HG02678 (cell line): Measurements from ENCODE around the gene HSDL1.

Source experiments
- ATAC-seq: cut with Tn5 transposase; IDR thresholded peaks from one replicate; pipeline ENCODE4 v1.9.1; 2021; ENCODE audit warnings: mild to moderate bottlenecking, moderate library complexity; ENCODE audit not compliant: unreplicated experiment

Gene HSDL1

DNA sequence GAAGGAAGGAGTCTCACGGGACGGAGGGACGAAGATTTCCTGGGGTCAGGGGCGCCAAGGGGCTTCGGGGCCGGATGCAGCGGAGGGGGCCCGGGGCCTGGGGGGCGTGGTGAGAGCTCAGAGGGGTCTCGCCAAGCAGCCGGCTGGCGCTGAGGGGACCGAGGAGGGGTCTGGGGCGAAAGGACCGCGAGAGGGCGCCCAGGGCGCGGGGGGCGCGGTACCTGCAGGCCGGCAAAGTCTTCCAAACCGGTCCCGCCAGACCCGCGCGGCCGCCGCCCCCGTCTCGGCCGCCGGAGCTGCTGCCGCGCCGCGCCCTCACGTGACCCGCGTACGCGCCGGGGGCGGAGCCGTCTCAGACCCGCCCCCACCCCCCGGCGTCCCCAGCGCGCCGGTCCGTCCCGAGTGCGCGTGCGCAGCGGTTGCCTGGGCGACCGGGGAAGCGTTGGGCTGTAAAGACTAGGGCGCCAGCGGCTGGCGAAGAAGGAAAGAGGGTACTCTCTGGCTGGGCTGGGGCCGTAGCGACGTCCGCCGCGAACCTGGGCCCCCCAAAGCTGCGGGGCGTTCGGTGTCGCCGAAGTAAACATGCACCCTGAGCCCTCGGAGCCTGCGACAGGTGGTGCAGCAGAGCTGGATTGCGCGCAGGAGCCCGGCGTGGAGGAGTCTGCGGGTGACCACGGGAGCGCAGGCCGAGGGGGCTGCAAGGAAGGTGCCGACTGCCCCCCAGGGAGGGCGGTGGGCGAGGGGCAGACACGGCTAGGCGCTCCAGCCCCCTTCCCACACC, at the start of gene HSDL1, which contains the start of gene DNAAF1:
HSDL1 (minus strand) TSS at position 319 of the 781 bp plus-strand sequence. CDS start 13,856 bp downstream, outside the sequence.
DNAAF1 (plus strand) TSS at position 450 of the 781 bp plus-strand sequence; CDS start at position 583, 133 bp downstream.
- peak; percentile 80 for ATAC-seq

DNA sequence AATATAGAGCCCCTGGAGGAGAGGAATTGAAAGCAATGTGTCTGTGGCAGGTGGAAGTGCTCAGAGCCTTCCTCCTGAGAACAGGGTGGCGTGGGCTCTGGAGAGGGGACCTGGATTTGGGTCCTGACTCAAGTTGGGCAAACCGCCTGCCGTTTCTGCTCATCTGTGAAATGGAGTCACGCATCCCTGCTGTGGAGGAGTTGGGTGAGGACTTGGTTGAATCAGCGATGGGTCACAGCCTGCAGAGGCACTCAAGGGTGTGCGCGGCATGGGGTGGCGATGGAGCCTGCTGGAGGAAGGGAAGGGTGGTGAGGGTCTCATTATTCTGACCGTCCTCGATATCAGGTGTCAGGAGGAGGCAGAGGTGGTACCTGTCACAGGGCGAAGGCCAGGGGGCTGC, 49.0 kb upstream of the HSDL1 start:
- ATAC-seq, result no peak

DNA sequence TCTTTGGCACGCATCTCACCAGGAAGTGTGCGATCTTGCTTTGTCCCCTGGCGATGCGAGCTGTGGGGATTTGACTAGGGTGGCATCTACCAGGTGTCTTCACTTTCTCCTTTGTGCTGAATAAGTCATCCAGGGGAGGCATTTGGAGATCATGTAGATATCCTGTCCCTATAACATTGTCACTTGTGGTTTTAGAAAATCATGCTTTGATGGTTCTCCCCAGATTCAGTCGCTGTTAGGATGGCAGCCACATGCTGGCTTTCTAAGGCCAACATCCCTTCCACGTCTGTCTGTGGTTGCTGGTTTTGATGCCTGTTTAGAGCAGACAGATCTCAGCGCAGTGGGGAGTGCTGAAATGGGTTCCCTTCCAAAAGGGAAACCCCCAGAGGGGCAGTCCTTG, 48.5 kb upstream of the HSDL1 start:
- ATAC-seq, result no peak

DNA sequence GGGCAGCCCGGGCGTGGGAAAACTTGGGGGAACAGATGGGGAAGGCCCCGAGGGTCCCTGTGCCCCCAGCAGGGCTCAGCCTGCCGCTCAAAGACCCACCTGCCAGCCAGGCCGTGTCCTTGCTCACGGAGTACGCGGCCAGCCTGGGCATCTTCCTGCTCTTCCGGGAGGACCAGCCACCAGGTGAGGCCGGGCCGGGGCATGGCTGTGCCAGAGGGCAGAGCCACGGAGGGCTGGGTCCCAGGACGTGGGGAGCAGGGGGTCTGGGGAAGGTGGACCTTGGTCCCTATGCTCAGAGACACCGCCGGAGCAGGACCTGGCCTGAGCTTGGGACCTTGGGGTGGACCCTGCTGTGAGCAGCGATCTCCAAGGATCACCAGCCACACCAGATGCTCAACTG, 46.5 kb upstream of the HSDL1 start:
- no peak for ATAC-seq

DNA sequence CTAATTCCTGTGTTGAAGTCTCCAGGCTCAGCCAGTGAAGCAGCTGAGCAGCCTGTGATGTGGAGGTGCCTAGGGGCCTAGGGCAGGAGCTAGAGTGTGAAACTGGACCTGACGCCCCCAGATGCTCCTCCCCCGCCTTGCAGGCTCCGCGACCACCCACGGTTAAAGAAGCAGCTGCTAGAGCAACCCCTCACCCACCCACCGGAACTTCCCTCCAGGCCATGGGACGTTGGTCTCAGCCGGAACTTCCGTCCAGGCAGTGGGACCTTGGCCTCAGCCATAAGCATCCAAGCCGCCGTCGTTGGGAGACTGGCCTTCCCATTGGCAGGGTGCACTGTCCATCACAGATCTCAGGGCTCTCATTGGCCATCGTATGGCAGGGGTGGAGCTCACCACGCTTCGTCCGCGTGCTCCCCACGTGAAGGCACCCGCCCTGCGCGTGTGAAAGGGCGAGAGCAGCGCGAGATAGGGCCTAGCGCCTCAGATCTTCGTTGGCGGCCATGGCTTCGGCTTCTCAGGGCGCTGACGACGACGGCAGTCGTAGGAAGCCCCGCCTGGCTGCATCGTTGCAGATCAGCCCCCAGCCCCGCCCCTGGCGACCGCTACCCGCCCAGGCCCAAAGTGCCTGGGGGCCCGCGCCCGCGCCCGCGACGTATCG, 45.9 kb upstream of the HSDL1 start, which contains the start of gene ADAD2:
ADAD2 (plus strand) TSS at position 427 of the 658 bp plus-strand sequence; CDS start at position 501, 74 bp downstream.
- ATAC-seq, result no peak

DNA sequence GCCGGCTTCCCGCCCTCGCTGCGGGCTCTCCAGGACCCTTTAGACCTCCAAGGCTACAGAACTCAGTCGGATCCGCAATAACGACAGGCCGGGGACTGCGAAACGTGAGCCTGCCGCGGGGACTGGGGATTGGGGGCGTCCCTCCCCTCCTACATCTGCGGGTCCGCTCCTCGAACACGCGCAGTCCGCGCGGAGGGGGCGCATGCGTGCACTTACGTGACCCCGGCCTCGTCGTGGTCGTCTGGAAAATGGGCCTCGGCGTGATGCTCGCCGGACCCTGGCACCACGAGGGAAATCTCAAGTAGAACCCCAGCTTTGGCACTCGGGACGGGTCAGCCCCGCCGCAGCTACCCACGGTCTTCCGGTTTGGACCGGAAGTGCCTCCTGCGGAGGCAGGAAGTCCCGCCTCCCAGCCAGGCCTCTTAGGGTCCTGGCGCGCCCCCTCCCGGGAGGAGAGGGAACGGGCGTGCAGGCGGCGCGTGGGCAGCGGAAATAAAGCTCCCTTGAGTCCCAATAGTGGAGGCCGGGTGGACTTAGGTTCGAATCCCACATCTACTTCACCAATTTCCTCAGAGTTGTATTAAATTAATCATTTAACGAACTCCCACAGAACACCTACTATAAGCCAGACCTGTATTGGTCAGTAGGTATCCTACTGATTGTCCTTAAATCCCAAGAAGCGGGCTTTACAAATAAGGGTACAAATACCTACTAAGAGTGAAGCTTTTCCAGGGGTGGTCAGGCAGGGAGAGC, 41.9 kb upstream of the HSDL1 start, which contains the start of gene TAF1C:
TAF1C (minus strand) TSS at position 373 of the 753 bp plus-strand sequence. CDS start 2,069 bp downstream, outside the sequence.
- ATAC-seq, result peak; percentile 96

DNA sequence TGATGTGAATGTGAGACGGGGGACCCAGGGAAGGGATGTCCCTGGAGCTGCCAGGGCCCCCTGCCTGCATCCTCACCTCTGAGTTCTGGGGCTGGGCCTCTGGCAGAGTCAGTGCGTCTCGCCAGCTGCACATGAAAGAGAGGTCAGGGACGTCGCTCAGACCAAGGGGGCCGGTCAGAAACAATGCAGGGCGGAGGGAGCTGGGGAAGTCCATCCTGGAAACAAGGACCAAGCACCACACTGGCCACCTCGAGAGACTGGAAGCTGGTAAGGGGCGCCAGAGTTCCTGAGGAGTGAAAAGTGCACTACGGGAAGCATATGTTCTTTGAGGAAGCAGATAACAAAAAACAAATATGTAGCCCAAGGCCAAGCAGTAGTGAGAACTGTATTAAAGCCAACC, 39.8 kb upstream of the HSDL1 start:
- ATAC-seq, result no peak

DNA sequence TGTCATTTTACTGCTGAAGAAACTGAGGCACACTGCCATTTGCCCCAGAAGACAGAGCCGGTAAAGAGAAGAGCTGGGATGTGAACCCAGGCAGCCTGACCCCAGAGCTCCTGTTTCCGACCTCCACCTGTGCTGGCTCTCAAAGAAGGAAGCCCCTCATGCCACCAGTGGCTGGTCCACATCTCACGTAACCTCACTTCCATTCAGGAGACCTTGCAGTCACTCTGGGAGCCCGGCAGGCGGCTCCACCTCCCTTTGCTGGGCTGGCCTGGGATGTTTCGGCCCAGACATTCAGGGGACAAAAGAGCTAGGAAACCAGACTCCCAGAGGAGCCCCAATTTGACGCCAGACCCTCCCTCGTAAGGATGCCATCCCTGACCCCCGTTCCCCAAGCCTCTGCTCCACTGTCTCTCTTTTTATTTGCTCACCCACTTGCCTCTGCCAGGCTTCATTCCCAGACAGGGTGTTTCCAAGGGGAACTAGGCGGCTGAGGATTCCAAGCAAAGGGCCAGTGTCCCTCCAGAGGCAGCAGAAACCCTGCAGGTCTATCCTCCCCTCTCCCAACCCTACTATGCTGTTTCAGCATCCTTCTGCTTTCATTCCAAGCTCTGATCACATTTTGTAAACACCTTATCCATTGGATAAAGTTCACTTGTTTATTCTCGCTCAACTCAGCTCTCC, 39.1 kb upstream of the HSDL1 start:
- ATAC-seq, result no peak

DNA sequence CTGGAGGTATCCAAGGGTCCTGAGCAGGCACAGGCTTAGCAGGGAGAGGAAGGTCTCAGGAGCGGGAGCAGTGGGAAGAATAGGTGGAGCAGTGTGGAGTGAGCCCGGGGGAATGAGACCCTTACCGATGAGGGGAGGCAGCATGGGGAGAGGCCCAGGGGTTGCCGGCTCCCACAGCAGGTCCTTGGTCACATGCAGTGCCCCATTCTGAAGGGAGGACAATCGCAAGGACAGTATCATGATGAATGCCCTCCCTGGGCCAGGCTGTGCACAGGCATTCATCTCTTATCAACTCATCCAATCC, 38.5 kb upstream of the HSDL1 start:
- no peak for ATAC-seq

DNA sequence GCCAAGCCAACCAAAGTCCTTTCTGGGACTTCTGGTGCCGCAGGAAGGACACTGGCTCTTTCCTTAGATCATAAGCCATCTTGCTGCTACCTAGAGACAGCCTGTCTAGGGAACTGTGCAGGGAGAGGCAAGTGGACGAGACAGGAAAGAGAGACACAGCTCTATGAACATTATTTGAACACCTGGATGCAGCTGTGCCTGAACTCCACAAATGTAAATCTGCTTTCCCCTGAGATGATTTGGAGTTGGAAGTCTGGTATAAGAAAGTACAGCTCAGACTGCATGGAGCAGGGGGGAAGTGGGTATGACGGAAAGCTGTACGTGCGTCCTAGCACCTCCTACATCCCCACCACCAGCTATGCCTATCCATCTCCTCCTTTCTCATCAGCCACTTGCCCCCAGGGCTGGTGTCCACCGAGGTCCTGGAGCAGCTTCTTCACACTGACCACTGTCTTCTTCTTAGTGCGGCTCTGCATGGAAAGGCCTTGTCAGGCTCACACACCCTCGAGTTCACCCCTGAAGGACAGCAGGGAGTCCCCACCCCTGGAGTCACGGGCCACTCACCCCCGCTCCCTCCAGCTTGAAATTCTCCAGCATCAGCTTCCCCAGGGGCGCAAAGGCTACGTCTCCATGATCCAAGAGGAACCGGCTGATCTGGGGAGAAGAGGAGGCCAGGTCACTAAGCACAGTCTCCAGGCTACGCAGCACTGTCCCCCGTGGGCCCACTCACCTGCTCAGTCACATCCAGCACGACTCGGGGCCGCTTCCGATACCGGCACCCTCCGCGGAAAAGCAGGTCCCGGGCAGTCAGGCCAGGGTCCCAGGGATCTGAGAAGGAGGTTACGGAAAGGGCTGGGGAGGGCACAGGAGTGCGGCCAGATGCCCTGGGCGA, 37.9 kb upstream of the HSDL1 start:
- ATAC-seq, result no peak

DNA sequence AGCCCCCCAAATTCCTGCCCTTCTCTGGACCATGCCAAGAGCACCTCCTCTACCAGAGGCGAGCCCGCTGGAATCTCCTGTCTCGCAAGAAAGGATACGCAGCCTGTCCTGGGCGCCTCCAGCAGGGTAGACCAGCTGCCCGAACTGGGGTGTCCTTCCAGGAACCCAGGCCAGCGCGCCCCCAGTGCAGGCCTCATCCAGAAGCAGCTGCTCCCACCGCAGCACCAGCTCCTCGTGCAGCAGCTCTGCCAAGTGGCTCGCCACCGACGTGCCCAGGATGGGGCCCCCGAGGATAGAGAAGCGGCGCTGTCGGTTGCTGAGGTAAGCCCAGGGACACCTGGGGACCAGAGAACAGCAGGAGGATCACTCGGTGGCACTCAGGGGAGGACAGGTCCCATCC, 37.1 kb upstream of the HSDL1 start:
- ATAC-seq, result no peak

DNA sequence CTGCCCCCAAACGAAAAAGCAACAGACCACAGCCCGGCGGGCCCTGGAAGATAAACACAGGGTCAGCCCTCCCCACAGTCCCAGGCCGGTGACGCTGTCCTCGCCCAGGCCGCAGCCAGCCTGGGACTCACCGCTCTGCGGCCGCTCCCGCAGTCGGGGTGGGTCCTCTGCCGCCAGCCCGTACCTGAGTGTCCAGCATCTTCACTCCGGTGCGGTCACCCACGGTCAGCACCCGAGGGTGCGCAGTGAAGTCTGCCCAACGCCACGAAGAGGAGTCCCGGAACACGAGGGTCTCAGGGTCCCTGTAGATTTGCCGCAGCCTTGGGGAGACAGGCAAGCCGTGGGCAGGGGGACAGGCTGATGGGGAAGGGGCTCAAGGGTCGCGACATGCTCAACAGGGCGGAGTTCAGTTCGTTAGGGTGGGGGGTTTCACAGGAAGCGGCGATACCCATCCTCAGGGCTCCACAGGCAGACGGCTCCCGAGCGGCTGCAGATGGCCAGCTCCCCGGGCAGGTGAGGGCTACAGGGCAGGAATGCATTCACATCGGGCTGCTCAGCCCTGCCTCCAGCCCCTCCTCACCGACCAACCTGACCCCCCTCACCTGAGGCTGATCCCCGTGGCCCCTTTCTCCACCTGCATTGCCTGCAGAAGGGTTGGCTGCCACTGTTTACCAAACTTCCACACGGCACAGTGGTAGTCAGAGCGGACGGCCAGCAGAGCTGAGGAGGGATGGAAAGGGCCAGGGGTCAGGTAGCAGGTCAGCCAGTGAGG, 36.4 kb upstream of the HSDL1 start:
- no peak for ATAC-seq

DNA sequence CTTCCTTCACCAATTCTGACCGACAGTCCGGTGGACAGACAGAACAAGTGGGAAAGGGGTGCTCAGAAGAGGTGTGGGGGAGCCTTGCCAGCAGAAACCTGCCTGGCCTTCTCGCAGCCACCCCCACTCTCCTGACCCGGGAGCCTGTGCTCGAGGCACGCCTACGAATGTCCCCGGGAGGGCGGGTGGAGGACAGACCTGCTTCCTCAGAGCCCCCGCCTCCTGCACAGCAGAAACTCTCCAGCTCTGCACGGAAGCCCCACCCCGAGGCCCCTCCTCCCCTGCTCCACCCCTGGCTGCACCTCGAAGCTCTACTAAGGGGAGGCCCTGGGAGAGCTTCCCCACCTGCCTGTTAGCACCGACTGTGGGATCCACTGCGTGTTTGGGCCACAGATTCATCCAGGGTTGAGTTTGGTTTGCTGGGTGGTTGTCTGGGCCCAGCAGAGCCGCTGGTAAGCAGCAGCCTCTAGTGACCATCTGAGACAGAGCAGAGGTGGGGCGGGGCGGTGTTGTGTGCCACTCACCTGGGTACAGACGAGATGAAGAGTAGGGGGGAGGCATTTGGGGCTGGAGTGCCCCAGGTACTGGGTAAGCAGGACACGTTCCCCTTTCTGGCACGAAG, 35.7 kb upstream of the HSDL1 start:
- ATAC-seq, result no peak

DNA sequence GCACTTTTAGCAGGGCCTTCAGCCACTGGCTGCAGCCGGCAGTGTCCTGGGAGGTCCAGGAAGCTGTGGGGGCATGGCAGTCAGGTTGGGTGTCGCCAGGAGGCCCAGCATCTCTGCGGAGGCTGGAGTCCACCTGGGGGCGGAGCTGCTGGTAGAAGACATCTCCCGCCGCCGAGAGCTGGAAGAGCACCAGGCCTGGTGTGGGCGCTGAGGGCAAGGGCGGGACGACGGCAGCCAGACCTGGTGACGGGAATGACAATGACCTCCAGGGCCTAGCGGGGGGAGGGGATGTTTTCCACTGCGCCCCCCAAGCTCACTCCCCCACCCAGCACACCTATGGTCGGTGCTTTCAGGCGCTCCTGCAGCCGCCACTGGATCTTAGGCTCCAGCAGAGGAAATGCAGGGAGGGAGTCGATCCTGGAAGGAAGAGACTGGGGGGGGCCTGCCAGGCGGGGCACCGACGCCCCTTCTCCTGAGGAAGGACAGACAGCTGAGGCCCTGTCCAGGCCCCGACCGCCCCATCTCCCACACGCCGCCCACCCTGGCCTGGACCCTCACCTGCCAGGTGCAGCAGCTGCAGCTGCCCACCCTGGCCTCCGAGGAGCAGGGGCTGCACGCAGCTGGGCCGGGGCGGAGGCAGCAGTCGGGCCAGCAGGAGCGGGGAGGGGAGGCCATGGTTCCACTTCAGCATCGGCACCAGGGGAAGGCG, 34.8 kb upstream of the HSDL1 start:
- ATAC-seq, result no peak

DNA sequence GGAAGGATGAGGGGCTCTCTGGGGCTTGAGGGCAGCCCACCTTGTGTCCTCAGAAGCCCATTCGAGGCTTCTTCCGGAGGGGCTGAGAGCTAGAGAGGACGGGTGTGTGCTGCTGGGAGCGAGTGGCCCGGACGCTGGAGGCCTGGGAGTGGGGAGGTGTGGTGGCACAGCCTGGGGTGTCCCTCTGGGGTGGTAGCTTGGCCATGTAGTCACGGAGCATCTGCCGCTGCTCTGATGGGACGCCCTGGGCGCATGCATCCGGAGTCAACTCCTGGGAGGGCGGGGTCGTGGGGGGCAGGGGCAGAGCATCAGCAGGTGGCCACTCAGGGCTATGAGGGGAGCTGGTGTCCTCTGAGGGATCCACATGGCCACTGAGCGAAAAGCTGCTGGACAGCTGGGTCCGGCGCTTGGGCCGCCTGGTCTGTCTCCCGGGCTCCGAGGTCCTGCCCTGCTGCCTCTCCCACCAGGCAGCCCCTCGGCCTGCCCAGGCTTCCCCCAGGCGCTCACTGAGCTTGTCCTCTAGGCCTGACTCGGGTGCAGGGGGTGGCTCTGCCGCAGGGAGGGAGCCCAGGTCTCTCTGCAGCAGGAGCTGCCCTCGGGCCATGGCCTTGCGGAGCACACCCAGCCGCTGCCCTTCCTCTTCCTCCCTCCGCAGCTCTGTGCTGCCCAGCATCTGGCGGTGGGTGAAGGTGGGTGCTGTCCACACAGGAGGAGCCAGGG, 34.1 kb upstream of the HSDL1 start:
- no peak for ATAC-seq

DNA sequence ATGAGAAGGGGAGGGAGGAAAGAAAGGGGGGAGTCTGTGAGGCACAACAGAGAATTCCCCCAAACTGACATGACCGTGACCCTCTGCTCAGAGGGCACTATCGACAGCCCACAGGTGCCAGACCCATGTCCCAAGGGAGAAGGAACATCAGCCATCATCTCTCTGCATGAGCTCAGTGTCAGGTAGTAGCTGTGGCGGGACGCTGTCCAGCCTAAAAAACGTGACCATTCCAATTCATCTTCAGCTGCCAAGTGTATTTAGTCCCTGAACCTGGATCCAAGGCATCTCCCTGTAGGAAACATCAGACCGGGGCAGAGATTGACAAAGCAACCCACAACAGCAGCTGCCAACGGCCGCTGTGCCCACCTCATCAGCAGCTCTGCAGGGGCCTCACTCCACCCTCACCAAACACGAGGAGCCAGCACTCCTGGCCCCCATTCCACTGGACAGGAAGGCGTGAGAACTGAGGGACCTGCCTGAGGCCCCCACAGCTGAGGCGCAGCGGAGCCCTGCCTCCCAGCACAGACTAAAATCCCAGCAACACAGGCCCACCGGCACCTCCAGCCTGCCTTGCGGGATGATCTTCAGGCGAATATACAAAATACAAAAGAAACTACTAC, 33.3 kb upstream of the HSDL1 start:
- no peak for ATAC-seq

DNA sequence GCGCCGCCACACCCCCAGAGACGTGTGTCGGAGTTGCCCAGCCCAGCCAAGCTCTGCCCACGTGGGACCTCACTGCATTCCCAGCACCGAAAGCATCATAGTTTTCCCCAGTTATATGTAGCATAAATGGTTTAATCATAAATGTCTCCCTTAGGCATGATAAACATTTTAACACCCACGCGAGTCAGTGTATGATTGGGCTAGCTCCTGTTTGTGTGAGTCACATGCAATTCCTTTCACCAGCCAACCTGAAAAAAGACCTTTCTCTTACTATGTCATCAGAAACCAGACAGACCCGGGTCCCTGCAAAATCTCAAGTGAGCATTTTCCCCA, 32.7 kb upstream of the HSDL1 start:
- no peak for ATAC-seq
